Progenitor cell of endocrine pancreas (in vitro differentiated cells): Measurements from ENCODE around the gene UBE2B. TPM values are rescaled to one million over a fixed set of nuclear protein-coding genes. Genes with fewer than 3 reads are reported as not detected.
"Not testable (repeated sequence)": the region's sequence is repeated elsewhere in the genome, so short reads cannot be mapped to it uniquely, and the experiment has no call there.

ENCODE experiments used
- DNase-seq: peaks from one replicate; pipeline ENCODE4 v3.0.0; 2021; ENCODE audit warnings: low spot score; ENCODE audit not compliant: unreplicated experiment
- H3K27ac Mint-ChIP-seq: 2 replicates; pipeline ENCODE4 v1.8.0; 2021; ENCODE audit warnings: mild to moderate bottlenecking, moderate library complexity, mixed read lengths
- H3K27me3 Mint-ChIP-seq: 2 replicates; pipeline ENCODE4 v1.8.0; 2021; ENCODE audit warnings: mixed read lengths
- H3K36me3 Mint-ChIP-seq: 2 replicates; pipeline ENCODE4 v1.8.0; 2022; ENCODE audit warnings: mixed read lengths; ENCODE audit not compliant: insufficient read depth
- H3K4me1 Mint-ChIP-seq: 2 replicates; pipeline ENCODE4 v1.8.0; 2021; ENCODE audit warnings: low read depth, mixed read lengths
- H3K4me3 Mint-ChIP-seq: 2 replicates; pipeline ENCODE4 v1.8.0; 2021; ENCODE audit warnings: low read depth, mild to moderate bottlenecking, moderate library complexity, mixed read lengths
- H3K9me3 Mint-ChIP-seq: 2 replicates; pipeline ENCODE4 v1.8.0; 2021; ENCODE audit warnings: low read depth, mixed read lengths
- CTCF ChIP-seq: fragments of 200-600 bp; sonication (generic); IDR thresholded peaks from one replicate; pipeline ENCODE4 v1.5.0; 2021; ENCODE audit warnings: antibody characterized with exemption, mild to moderate bottlenecking; ENCODE audit not compliant: unreplicated experiment
- total RNA-seq: library from RNA; stranded (reverse); gene quantifications from 2 replicates; pipeline ENCODE4 v1.2.1, GENCODE V29; 2021

The UBE2B gene
- total RNA-seq, 1 donor from 2014 or later = 81.3 TPM

DNA sequence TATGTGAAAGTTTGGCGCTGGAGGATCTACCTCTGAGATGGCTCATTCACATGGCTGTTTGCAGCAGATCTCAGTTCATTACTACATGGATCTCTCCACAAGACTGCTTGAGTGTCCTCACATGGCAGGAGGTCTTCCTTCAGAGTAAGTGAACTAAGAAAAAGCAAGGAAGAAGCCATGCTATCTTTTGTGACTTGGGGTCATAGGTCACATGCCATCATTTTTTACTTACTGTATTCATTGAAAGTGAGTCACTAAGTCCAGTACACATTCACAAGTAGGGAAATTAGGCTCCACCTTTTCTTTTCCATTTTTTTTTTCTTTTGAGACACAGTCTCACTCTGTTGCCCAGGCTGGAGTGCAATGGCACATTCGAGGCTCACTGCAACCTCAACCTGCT lies 49.0 kb downstream of the UBE2B start:
- no peak for TF ChIP-seq CTCF
- Mint-ChIP-seq H3K4me1 (peaks cover 20% of the 10 kb centered on the region), H3K27ac (no peak overlapping the region)

DNA sequence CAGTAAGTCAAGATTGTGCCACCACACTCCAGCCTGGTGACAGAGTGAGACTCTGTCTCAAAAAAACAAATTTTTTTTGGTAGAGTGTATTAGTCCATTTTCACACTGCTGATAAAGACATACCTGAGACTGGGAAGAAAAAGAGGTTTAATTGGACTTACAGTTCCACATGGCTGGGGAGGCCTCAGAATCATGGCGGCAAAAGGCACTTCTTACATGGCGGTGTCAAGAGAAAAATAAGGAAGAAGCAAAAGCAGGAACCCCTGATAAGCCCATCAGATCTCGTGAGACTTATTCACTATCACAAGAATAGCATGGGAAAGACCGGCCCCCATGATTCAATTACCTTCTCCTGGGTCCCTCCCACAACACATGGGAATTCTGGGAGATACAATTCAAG lies 49.7 kb downstream of the UBE2B start:
- not testable (repeated sequence) for H3K27ac Mint-ChIP-seq, H3K4me3 Mint-ChIP-seq, H3K27me3 Mint-ChIP-seq, DNase-seq, H3K9me3 Mint-ChIP-seq, H3K36me3 Mint-ChIP-seq
- peaks cover 16% of the 10 kb centered on the region for H3K4me1 Mint-ChIP-seq

More for the DNA sequence above, 49.0 kb downstream of the UBE2B start:
- Mint-ChIP-seq H3K27me3 (no peaks in the 10 kb centered on the region), H3K4me3 (no peak overlapping the region), H3K36me3 (peaks cover 1% of the 10 kb centered on the region), H3K9me3 (no peaks in the 10 kb centered on the region)
- no peak for DNase-seq

- TF ChIP-seq CTCF = no peak
- Mint-ChIP-seq H3K27me3 (no peaks in the 10 kb centered on the region), H3K9me3 (no peaks in the 10 kb centered on the region), H3K36me3 (peaks cover 1% of the 10 kb centered on the region), H3K4me3 (no peak overlapping the region), H3K4me1 (peaks cover 1% of the 10 kb centered on the region), H3K27ac (no peak overlapping the region)
- DNase-seq = no peak
Measured at GRCh38 chr5:134422791-134423365, 51.5 kb downstream of the UBE2B start.

GRCh38 chr5:134423376-134423775 lies 52.0 kb downstream of the UBE2B start:
- no peak for TF ChIP-seq CTCF
- Mint-ChIP-seq H3K9me3 (no peaks in the 10 kb centered on the region), H3K4me3 (no peak overlapping the region), H3K4me1 (no peaks in the 10 kb centered on the region), H3K27ac (no peak overlapping the region), H3K36me3 (peaks cover 1% of the 10 kb centered on the region), H3K27me3 (no peaks in the 10 kb centered on the region)
- no peak for DNase-seq

- no peak for DNase-seq
- H3K27me3 Mint-ChIP-seq = no peaks in the 10 kb centered on the region
- no peaks in the 10 kb centered on the region for H3K9me3 Mint-ChIP-seq
- no peak overlapping the region for H3K4me3 Mint-ChIP-seq
- no peaks in the 10 kb centered on the region for H3K36me3 Mint-ChIP-seq
- H3K27ac Mint-ChIP-seq = no peak overlapping the region
- peaks cover 6% of the 10 kb centered on the region for H3K4me1 Mint-ChIP-seq
- TF ChIP-seq CTCF = no peak
Measured at GRCh38 chr5:134426361-134426760, 55.0 kb downstream of the UBE2B start.

DNA sequence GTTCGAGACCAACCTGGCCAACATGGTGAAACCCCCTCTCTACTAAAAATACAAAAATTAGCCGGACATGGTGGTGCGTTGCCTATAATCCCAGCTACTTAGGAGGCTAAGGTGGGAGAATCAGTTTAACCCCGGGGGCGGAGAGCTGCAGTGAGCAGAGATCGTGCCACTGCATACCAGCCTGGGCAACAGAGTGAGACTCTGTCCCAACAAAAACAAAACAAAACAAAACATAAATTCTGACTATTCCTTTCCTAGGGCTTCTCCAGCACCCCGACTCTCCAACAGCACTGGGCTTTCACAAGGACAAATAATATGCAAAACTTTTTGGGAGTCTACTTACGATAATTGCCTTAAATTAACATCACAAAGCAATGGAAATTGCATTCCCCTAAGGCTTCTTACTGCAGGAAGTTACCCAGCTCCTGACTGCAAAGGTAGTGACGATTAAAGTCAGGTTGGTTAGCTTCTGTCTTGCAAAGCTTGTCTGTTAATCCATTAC lies 56.2 kb downstream of the UBE2B start:
- H3K27me3 Mint-ChIP-seq = no peaks in the 10 kb centered on the region
- H3K36me3 Mint-ChIP-seq = no peaks in the 10 kb centered on the region
- H3K4me3 Mint-ChIP-seq = no peak overlapping the region
- no peak for TF ChIP-seq CTCF
- H3K9me3 Mint-ChIP-seq = no peaks in the 10 kb centered on the region
- H3K27ac Mint-ChIP-seq = no peak overlapping the region
- DNase-seq = no peak
- H3K4me1 Mint-ChIP-seq = peaks cover 6% of the 10 kb centered on the region
